Left colon (tissue), 2 donors: ENCODE results near the gene COL23A1. TPM values are rescaled to one million over a fixed set of nuclear protein-coding genes. Genes with fewer than 3 reads are reported as not detected.

ENCODE experiments used
- ATAC-seq: fragments of 200-7000 bp; cut with Tn5 transposase; one replicate; pipeline ENCODE4 v1.9.1; 2020; ENCODE audit warnings: mild to moderate bottlenecking, moderate library complexity
- DNase-seq, 2 donors: peaks; one replicate each; pipeline ENCODE4 v3.0.0-alpha.2; 2020
- intact Hi-C, 2 donors: fragments of 100-400 bp; cut with DNase I in 1 of 2; cut with micrococcal nuclease in 1 of 2; formaldehyde crosslinking; loops; one replicate each; pipeline versions ENCODE4 v1.11.2 to v1.14.0; 2022; cut with DNase I, micrococcal nuclease
- total RNA-seq, 2 donors: library from RNA; stranded (reverse); fragmentation: NEBNext Ultra II Directional; extraction: Animal tissue kit (Norgen Biotek cat#: 25700); gene quantifications; one replicate each; pipeline ENCODE4 v1.2.1, GENCODE V29; 2021
- donor health status: DM: no; HTN: no; CAD: no.
- donor health status: DM: yes; HTN: yes; CAD: no.

COL23A1 gene
- total RNA-seq, 2 donors from 2014 or later, result 0.09 to 0.73 TPM

DNA sequence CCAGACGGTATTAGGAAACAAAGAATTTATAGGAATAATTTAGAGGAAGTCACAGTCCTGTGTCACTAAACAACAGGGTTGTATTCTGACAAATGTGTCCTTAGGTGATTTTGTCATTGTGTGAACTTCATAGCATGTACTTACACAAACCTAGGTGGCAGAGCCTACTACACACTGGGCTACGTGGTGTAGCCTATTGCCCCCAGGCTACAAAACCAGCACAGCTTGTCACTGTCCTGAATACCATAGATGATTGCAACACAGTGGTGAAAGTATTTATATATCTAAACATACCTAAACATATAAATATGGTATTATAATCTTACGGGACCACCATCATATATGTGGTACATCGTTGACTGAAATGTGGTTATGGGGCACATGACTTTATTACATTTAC, 69.3 kb downstream of the COL23A1 start:
- no peak for ATAC-seq
- DNase-seq, result no peak
- intact Hi-C loops, result no loop called here

- intact Hi-C loops, result no loop called here
- no peak for ATAC-seq
- no peak for DNase-seq
Observed at GRCh38 chr5:178519804-178520203, 70.4 kb downstream of the COL23A1 start.

DNA sequence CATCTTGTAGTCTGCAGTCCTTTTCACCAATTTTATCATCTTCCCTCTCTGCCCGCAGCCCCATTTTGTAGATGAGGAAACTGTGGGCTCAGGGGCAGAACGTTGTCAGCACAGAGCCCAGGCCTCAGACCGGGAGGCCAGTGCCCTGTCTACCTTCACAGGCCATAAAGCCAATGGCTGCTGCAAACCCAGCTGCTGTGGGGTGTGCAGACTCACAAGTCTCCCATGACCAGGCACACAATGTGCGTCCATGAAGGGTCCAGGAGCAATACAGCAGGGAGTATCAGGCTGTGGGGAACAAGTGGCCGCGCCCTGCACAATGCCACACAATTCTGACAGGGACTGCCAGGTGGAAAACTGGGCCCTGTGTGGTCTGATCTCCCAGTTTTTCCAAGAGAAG, 71.0 kb downstream of the COL23A1 start:
- intact Hi-C loops, result no loop called here
- DNase-seq, result no peak

GRCh38 chr5:178516504-178517235, 73.5 kb downstream of the COL23A1 start:
- DNase-seq (no peak), ATAC-seq (no peak)
- intact Hi-C loops, result no loop called here

More for the DNA sequence above, 71.0 kb downstream of the COL23A1 start:
- no peak for ATAC-seq

DNA sequence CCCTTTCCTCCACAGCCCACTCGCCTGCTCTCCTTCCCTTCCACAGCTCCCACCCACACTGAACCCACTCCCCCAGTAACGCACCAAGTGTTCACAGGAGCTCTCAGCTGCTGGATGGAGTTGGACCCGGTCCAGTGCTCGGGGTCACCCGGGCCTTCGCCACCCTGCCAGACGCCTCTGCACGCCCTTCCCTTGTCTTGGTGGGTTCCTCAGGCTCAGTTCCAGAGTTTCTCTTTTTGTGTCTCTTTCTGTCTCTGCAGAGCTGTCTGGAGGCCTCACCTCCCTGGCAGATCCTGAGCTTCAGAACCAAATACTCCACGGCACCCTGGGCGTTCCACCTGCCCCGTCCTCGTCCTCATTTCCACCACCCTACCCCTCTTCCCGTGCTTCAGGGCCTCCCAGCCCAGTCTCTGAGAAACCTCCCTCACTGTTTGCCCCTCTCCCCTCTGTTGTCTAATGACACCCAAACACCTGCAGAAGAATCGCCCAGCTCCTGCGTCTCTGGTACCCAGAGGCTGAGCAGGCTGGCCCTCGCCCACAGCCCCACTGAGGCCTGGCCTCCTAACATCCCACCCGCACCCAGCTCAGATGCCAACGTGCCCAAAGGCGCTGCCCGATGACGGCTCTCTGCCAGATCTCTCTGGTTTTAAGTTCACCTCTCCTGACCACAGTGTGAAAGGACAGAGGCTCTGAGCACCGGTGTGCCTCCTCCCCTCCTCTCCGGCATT, 74.3 kb downstream of the COL23A1 start:
- intact Hi-C loops, result no loop called here
- ATAC-seq (no peak), DNase-seq (no peak)

DNA sequence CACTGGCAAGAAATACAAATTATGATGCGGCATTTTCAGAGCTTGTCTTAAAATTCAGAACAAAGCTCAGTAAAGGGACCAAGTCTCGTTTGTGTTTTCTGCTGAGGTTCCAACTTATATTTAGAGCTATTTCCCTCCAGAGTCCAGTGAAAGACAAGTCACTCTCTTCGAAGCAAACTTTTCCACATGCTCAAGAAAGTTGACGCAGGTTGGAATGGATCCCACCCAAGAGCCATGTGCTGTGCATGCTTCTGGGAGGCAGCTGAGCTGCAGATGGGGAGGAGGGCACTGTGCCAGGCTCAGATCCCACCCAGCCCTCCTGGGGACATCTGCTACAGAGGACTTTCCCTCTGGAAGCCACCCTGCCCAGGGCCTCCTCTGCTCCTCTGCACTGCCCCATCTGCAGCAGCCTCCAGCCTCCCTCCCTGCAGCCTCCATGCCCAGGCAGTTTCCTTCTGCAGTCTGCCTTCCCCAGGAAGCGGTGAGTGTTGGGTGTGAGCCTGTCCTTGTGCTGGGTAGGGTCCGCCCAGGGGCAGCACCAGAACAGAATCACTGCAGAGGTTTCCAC, 75.3 kb downstream of the COL23A1 start:
- intact Hi-C loops, result no loop called here
- ATAC-seq (no peak), DNase-seq (no peak)

GRCh38 chr5:178511172-178511571, 79.0 kb downstream of the COL23A1 start:
- intact Hi-C loops, result no loop called here
- DNase-seq (no peak), ATAC-seq (no peak)

GRCh38 chr5:178509491-178510057, 80.6 kb downstream of the COL23A1 start:
- intact Hi-C loops, result no loop called here
- no peak for DNase-seq
- no peak for ATAC-seq

DNA sequence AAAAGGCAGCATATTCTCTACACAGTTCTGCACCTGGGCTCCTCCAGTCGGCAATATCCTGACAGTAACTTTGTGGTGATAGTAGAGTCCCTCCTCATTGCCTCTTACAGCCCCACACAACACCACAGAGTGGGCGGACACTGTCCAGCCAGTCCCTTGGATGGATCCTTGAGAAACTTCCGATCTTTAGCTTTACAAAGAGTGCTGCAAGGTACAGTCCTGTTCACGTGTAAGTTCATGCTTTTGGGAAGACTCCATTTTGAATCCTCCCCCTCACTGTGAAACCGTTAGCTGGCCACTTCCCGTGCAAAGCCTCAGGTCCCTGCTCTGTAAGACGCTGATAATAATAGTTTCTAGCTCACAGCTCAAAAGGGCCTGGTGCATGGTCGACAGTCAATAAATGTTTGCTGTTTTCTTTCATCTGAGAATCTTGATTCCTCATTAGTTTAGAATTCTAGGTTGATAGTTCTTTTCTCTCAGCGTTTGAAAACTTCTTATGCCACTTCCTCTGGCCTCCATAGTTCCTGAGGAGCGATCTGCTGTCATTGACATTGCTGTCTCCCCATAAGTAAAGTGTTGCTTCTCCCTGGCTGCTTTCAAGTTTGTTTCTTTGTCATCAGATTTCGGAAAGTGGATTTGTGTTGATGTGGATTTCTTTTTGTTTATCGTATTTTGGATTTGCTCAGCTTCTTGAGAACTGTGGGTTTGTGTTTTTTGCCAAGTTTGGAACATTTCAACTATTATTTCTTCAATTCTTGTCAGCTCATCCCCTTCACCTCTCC, 82.9 kb downstream of the COL23A1 start:
- intact Hi-C loops, result no loop called here
- no peak for ATAC-seq

DNA sequence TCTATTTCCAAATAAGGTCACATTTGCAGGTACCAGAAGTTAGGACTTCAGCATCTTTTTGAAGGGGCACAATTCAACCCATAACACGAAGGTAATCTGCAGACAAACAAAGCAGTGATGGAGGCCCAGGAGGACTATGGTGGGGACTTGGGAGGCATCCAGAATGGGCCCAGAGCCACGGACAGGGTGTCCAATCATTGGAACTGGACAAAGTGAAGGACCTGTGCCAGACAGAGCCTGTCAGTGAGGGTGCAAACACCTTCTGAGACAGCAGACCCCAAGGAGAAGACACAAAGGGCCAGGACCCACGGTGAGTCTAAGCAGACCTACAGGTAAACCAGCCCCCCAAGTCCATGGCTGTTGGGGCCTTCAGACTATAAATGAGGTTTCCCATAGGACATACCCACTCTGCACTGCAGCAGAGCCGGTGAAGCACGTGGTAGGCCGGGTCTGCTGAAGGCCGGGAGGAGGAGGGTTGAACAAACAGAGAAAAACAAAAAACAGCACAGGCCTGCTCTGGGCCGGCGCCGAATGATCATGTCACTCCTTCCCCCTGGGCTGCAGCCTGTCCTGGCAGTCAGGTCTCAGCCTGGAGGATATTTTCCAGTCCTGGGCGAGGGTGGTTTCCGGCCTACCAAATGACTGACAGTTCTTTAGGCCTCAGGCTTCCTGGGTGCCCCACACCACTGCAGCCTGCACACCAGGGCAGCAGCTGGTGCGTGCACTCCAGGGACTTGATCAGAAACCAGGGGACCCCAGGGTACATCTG, 84.4 kb downstream of the COL23A1 start:
- ATAC-seq, result no peak
- DNase-seq, result no peak
- intact Hi-C loops, result no loop called here

More for the DNA sequence above, 82.9 kb downstream of the COL23A1 start:
- no peak for DNase-seq

DNA sequence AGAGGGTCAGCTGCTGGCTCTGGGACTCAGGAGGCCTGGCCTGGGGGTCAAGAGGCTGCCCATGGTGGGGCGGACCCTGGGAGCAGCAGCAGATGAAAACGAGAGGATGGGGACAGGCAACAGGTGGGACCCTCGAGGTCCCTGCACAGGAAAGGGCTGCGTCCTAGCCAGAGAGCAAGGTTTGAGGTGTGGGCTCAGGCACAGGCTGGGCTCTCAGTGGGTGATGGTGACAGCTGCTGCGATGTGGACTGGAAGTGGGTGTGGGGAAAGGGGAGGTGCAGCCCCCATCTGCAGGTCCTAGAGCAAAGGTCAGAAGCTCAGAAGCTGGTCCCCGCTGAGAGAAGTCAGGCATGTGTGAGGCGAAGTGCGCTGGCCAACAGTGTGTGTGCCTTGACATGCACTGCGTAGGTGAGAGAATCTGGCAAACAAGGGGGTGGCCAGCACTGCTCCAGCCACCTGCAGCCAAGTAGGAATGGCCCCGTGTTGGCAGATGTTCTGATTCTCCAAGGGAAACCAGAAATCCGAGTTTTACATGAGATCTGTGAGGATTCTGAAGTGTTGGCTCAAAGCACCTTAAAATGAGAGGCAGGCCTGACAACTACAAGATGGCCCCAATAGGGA, 85.7 kb downstream of the COL23A1 start:
- intact Hi-C loops, result no loop called here
- ATAC-seq (no peak), DNase-seq (no peak)

- intact Hi-C loops, result no loop called here
- no peak for DNase-seq
- ATAC-seq, result no peak
Observed at GRCh38 chr5:178502401-178503100, 87.6 kb downstream of the COL23A1 start.

DNA sequence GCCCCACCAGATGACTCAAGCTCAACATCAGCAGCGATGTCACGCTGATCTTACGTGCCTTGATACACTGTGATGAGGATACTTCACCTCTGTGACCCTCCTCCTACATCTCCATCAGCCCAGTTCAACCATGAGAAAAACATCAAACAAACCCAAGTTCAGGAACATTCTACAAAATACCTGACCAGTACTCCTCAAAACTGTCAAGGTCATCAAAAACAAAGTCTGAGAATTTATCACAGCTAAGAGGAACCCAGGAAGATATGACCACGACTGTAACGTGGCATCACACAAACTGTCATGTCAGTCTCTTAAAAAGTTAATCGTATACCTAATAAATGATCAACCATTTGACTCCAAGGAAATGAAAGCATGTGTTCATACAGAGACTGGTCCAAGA, 90.8 kb downstream of the COL23A1 start:
- ATAC-seq (no peak), DNase-seq (no peak)
- intact Hi-C loops, result no loop called here

GRCh38 chr5:178496642-178497041, 93.6 kb downstream of the COL23A1 start:
- DNase-seq, result no peak
- intact Hi-C loops, result no loop called here
- no peak for ATAC-seq

DNA sequence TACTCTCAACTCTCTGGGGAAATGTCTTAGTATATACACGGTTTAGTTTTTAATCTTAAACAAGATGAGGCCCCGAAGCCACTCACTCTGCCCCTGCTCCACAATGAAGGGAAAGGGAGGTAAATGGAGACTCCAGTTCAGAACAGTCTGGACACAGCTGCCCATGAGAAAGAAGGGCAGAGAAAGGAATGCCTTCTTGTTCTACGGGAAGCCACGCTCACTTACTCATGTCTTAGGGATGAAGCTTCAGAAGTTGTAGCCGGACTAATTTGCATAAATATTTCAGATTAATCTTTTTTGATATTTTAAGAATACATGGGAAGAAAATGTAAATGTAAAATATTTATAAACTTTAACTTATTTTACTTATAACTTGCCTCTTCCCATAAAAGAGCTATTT, 94.0 kb downstream of the COL23A1 start:
- DNase-seq, result no peak
- intact Hi-C loops, result no loop called here
- ATAC-seq, result no peak

DNA sequence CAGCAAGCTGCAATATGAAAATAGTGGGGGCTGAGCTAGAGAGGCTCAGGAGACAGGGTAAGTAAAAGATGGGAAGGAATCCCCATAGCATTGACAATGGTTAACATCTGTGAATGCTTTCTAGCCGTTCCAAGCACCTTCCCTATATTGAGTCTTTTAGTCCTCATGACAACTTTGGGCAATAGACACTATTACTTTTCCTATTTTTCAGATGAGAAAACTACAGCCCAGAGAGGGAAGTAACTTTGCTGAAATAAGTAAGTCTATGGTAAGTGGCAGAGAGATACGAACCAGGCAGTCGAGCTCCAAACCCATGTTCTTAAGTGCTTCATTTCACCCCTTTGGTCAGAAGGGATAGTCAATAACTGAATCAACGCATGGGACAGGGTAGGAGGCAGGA, 94.5 kb downstream of the COL23A1 start:
- ATAC-seq (no peak), DNase-seq (no peak)
- intact Hi-C loops, result no loop called here

DNA sequence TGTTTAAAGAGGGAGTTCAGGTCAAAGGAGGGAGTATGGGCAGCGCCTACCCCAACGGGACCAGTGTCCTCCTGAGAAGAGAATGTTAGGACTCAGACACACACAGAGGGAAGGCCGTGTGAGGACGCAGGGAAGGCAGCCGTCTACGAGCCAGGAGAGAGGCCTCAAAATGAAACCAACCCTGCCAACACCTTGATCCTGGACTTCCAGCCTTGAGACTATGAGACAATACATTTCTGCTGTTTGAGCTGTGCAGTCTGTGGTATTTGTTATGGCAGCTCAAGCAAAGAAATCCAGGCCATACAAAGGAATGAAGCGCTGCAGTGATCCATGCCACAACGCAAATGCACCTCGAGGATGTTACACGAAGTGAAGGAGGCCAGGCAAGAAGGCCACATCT, 97.9 kb downstream of the COL23A1 start:
- ATAC-seq (no peak), DNase-seq (no peak)
- intact Hi-C loops, result no loop called here
